SKM-1 treated with dmso at 0.1 percent for 144 hours (cell line): ENCODE data around the gene SLC25A41.
"Not testable (repeated sequence)": the region's sequence is repeated elsewhere in the genome, so short reads cannot be mapped to it uniquely, and the experiment has no call there.

Experiments
- DNase-seq: peaks from one replicate; lab custom pipeline; 2025; ENCODE audit not compliant: unreplicated experiment; lab: John Stamatoyannopoulos, UW

Gene SLC25A41

GRCh38 chr19:6428692-6429418 is 4.7 kb downstream of the SLC25A41 start:
- DNase-seq: not testable (repeated sequence)

GRCh38 chr19:6427131-6427530 is 6.4 kb downstream of the SLC25A41 start:
- no peak for DNase-seq

- DNase-seq: peak; percentile 45
These were observed 7.6 kb downstream of the SLC25A41 start for GRCh38 chr19:6425732-6426620.

- peak; percentile 100 for DNase-seq
These were observed 8.4 kb downstream of the SLC25A41 start for GRCh38 chr19:6424939-6425731.

- no peak for DNase-seq
These were observed 9.2 kb downstream of the SLC25A41 start, which contains the start of gene KHSRP for GRCh38 chr19:6424195-6424938. KHSRP (minus strand) TSS chr19:6424811; CDS start chr19:6424701, 110 bp downstream.

GRCh38 chr19:6423499-6424194 is 9.9 kb downstream of the SLC25A41 start:
- DNase-seq: no peak

GRCh38 chr19:6421075-6422014 is 12.2 kb downstream of the SLC25A41 start:
- DNase-seq: no peak

- no peak for DNase-seq
These were observed 15.0 kb downstream of the SLC25A41 start for GRCh38 chr19:6418562-6418932.

- no peak for DNase-seq
These were observed 15.6 kb downstream of the SLC25A41 start for GRCh38 chr19:6417713-6418561.

GRCh38 chr19:6416658-6417405 is 16.7 kb downstream of the SLC25A41 start:
- DNase-seq: no peak

- no peak for DNase-seq
These were observed 17.9 kb downstream of the SLC25A41 start for GRCh38 chr19:6415591-6416190.

GRCh38 chr19:6414793-6415590 is 18.6 kb downstream of the SLC25A41 start:
- no peak for DNase-seq

GRCh38 chr19:6413721-6414643 is 19.6 kb downstream of the SLC25A41 start:
- DNase-seq: no peak

GRCh38 chr19:6413291-6413690 is 20.3 kb downstream of the SLC25A41 start:
- DNase-seq: no peak
